ENCODE data around the gene SCIMP.
"Not testable (repeated sequence)": the region's sequence is repeated elsewhere in the genome, so short reads cannot be mapped to it uniquely, and the experiment has no call there.

DNA sequence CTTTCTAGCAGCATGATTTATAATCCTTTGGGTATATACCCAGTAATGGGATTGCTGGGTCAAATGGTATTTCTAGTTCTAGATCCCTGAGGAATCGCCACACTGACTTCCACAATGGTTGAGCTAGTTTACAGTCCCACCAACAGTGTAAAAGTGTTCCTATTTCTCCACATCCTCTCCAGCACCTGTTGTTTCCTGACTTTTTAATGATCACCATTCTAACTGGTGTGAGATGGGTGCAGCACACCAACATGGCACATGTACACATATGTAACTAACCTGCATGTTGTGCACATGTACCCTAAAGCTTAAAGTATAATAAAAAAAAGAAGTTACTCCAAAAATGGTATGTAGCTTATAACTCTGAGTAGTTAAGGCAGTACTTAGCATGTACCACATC lies 74.0 kb downstream of the SCIMP start:
- TF ChIP-seq ELF4, SUZ12, TARDBP, FOXA1 (IDR thresholded peaks at IDR 0.05): not testable (repeated sequence)

Measured in HEK293T (cell line).